Endothelial cell of umbilical vein (primary cell): ENCODE data around the gene HSPA9. TPM values are rescaled to one million over a fixed set of nuclear protein-coding genes. Genes with fewer than 3 reads are reported as not detected.

Experiments used
- BruUV-seq: library from RNA; stranded (reverse); fragments of 400-500 nt; replicated peaks from 2 replicates; lab custom pipeline; 2021; lab: Mats Ljungman, UMichigan
- CTCF ChIA-PET: fragments of 300-600, 350-600 bp; sonication (Branson Sonifier 250); formaldehyde crosslinking; loops from one replicate; lab custom pipeline; 2021; ENCODE audit warnings: antibody characterized with exemption, inconsistent platforms; lab: Charles Lee
- POLR2A ChIA-PET: fragments of 300-600, 350-600 bp; sonication (Branson Sonifier 250); formaldehyde crosslinking; loops from one replicate; lab custom pipeline; 2021; ENCODE audit warnings: antibody characterized with exemption, inconsistent platforms; lab: Charles Lee
- DNase-seq: peaks from one replicate; pipeline ENCODE4 v3.0.0-alpha.2; 2011; ENCODE audit warnings: low read depth, low spot score
- FAIRE-seq: peaks from 2 replicates; lab custom pipeline; 2011; peaks lifted over from hg19 to GRCh38; lab: Jason Lieb, UNC
- H2AFZ ChIP-seq: 2 replicates; pipeline ENCODE4 v1.6.0; 2012; ENCODE audit warnings: low read depth, low read length, control low read depth, inconsistent platforms
- H3K27ac ChIP-seq: 2 replicates; pipeline ENCODE4 v1.5.1; 2011; ENCODE audit warnings: low read depth, mild to moderate bottlenecking, control low read depth, low read length, moderate library complexity; ENCODE audit not compliant: insufficient read depth
- H3K27me3 ChIP-seq, 2 experiments: 2 replicates each; pipeline versions ENCODE4 v1.6.0 to v1.6.1; 2011; ENCODE audit warnings: low read length in 2 of 2, mixed read lengths in 1 of 2; ENCODE audit not compliant: control insufficient read depth in 2 of 2, insufficient read depth in 2 of 2
- H3K36me3 ChIP-seq, 2 experiments: 2 replicates in 1 of 2; 3 replicates in 1 of 2; pipeline ENCODE4 v1.5.1; 2011; ENCODE audit warnings: low read length in 2 of 2, mild to moderate bottlenecking in 1 of 2, moderate library complexity in 1 of 2; ENCODE audit not compliant: control insufficient read depth in 2 of 2, insufficient read depth in 2 of 2; ENCODE audit errors: extremely low read depth in 1 of 2
- H3K4me1 ChIP-seq: 3 replicates; pipeline ENCODE4 v1.5.1; 2011; ENCODE audit warnings: mild to moderate bottlenecking, low read length; ENCODE audit not compliant: control insufficient read depth, insufficient read depth; ENCODE audit errors: extremely low read depth
- H3K4me2 ChIP-seq: 2 replicates; pipeline ENCODE4 v1.6.1; 2011; ENCODE audit warnings: low read length, control low read depth, mixed read lengths; ENCODE audit not compliant: insufficient read depth
- H3K4me3 ChIP-seq, 3 experiments: fragments of 200-600 bp in 1 of 3; sonication (generic), shearing (Covaris generic) in 1 of 3; replicated peaks in 1 of 3; 2 replicates each; pipeline ENCODE4 v1.5.1; 2011 to 2016; ENCODE audit warnings: control low read depth in 3 of 3, low read length in 3 of 3, mild to moderate bottlenecking in 2 of 3, inconsistent platforms in 1 of 3, low read depth in 1 of 3, moderate library complexity in 1 of 3; ENCODE audit not compliant: insufficient read depth in 1 of 3
- H3K79me2 ChIP-seq: 2 replicates; pipeline ENCODE4 v1.6.0; 2012; ENCODE audit warnings: low read length, inconsistent platforms; ENCODE audit not compliant: control insufficient read depth, insufficient read depth
- H3K9ac ChIP-seq: replicated peaks from 2 replicates; pipeline ENCODE3; 2011; ENCODE audit warnings: low read length, control low read depth; ENCODE audit not compliant: insufficient read depth; ENCODE audit errors: extremely low read depth
- H3K9me1 ChIP-seq: replicated peaks from 3 replicates; pipeline ENCODE4 v1.6.0; 2011; ENCODE audit warnings: mild to moderate bottlenecking, low read length; ENCODE audit not compliant: control insufficient read depth, insufficient read depth; ENCODE audit errors: extremely low read depth
- H3K9me3 ChIP-seq: replicated peaks from 2 replicates; pipeline ENCODE4 v1.5.1; 2012; ENCODE audit warnings: low read length, inconsistent platforms; ENCODE audit not compliant: control insufficient read depth, insufficient read depth
- H4K20me1 ChIP-seq: replicated peaks from 2 replicates; pipeline ENCODE3; 2011; ENCODE audit warnings: mild to moderate bottlenecking, low read length; ENCODE audit not compliant: control insufficient read depth, insufficient read depth; ENCODE audit errors: extremely low read depth
- EZH2 ChIP-seq: IDR thresholded peaks from 2 replicates; pipeline ENCODE4 v1.6.1; 2012; ENCODE audit warnings: borderline replicate concordance, low read depth, mild to moderate bottlenecking, moderate library complexity, low read length, inconsistent platforms; ENCODE audit not compliant: severe bottlenecking
- FOS ChIP-seq: IDR thresholded peaks from 2 replicates; pipeline ENCODE4 v1.6.1; 2011; ENCODE audit warnings: mild to moderate bottlenecking, low read length, moderate library complexity, borderline replicate concordance; ENCODE audit not compliant: insufficient read depth
- GATA2 ChIP-seq: IDR thresholded peaks from 2 replicates; pipeline ENCODE4 v1.7.0; 2011; ENCODE audit warnings: low read depth, mild to moderate bottlenecking, moderate library complexity, mixed read lengths, low read length; ENCODE audit not compliant: insufficient read length, insufficient read depth
- JUN ChIP-seq: IDR thresholded peaks from 2 replicates; pipeline ENCODE4 v1.6.1; 2011; ENCODE audit warnings: borderline replicate concordance, low read depth; ENCODE audit not compliant: insufficient read length, insufficient read depth
- MAX ChIP-seq: IDR thresholded peaks from 2 replicates; pipeline ENCODE4 v1.6.1; 2011; ENCODE audit not compliant: insufficient read depth, insufficient read length
- MYC ChIP-seq: IDR thresholded peaks from one replicate; pipeline ENCODE4 v1.6.1; 2011; ENCODE audit warnings: mild to moderate bottlenecking, low read depth, low read length
- POLR2A ChIP-seq: IDR thresholded peaks from 2 replicates; pipeline ENCODE4 v1.6.1; 2012; ENCODE audit warnings: low read depth, mild to moderate bottlenecking, control low read depth, low read length
- POLR2AphosphoS5 ChIP-seq: IDR thresholded peaks from 2 replicates; pipeline ENCODE4 v1.6.1; 2012; ENCODE audit warnings: low read depth, mild to moderate bottlenecking, control low read depth, low read length, moderate library complexity; ENCODE audit not compliant: insufficient read depth
- dilution Hi-C: fragments of 300-500 bp; cut with MboI; formaldehyde crosslinking; loops from one replicate; pipeline ENCODE4 v1.15.0; 2019; ENCODE audit warnings: low sequenced_read_pairs; ENCODE audit not compliant: extremely low pct_ligation_motif_present
- intact Hi-C: fragments of 100-400 bp; cut with micrococcal nuclease; formaldehyde crosslinking; loops from one replicate; pipeline ENCODE4 v1.10.0; 2022
- polyA plus RNA-seq, 4 experiments: library from polyadenylated mRNA; depleted of rRNA in 3 of 4; stranded (reverse) in 3 of 4; unstranded in 1 of 4; fragments of >200 nt; gene quantifications; 2 replicates each; pipeline versions ENCODE4 v1.2.1 to v1.2.3, GENCODE V29; 2011 to 2012; ENCODE audit warnings: missing spikeins in 1 of 4
- total RNA-seq: library from RNA; stranded (reverse); gene quantifications from 2 replicates; pipeline ENCODE4 v1.2.3, GENCODE V29; 2021
- TF ChIP-seq, protein P1 (sequence below), 2 donors: IDR thresholded peaks; 1 replicate in 1 of 2; 2 replicates in 1 of 2; pipeline ENCODE4 v1.5.1; 2011; ENCODE audit warnings: low read length in 2 of 2, mild to moderate bottlenecking in 2 of 2, moderate library complexity in 2 of 2, control low read depth in 1 of 2, inconsistent platforms in 1 of 2, low read depth in 1 of 2; ENCODE audit not compliant: insufficient read depth in 1 of 2; ENCODE audit errors: extremely low read depth in 1 of 2

Gene HSPA9
- total and polyA plus RNA-seq, 2 donors (not counting 3 experiments of a cell fraction or from before 2014, with no cell fraction given): 99.6 to 192 TPM

DNA sequence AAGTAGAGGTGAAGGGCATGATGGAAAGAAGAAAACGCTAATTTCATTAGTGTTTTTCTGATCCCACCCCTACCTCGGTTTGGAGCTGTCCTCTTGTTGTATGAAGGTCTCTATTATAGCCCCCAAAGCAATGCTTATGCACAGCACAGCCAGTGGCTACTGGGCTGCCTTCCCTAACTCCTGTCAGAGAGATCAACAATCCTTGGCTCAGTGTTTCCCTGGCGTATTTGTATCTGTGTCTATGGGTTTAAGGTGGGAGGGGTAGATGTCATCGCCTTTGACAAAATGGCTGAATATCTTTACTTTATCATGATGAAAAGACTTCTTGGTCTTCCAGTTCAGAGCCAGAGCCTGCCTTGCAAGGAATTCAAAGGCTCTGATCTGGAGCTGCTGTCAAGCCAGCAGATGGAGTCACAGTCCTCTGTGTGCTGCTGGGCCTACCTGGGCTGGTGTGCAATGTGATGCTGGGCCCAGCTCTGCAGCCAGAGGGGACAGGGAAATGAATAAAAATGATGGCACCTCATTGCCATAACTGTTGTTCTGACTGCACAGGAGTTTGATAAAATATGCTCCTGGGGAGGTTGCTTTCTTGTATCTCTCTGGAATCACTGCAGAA is 20.1 kb upstream of the HSPA9 start:
- Histone ChIP-seq H3K36me3 (no peaks in the 10 kb centered on the region), H4K20me1 (no peaks in the 10 kb centered on the region), H3K4me1 (no peaks in the 10 kb centered on the region), H3K27ac (no peak overlapping the region), H3K9me3 (no peaks in the 10 kb centered on the region), H3K27me3 (peaks cover 9 to 11% of the 10 kb centered on the region in 2 experiments), H3K9me1 (no peaks in the 10 kb centered on the region), H2AFZ (no peak overlapping the region), H3K4me3 (no peak overlapping the region), H3K4me2 (no peak overlapping the region), H3K9ac (no peak overlapping the region), H3K79me2 (no peaks in the 10 kb centered on the region)
- DNase-seq (no peak), FAIRE-seq (no peak)
- intact Hi-C loops (no loop called here), dilution Hi-C loops (no loop called here)
- ChIA-PET POLR2A (no interaction called here), CTCF (interaction anchor here (1.1 to 3.9 kb wide), 6 partner anchors 8 to 125 kb away, joined by 3 to 19 read pairs (median 4); no protein-coding TSS in a partner anchor)
- TF ChIP-seq GATA2 (no peak), MAX (no peak), EZH2 (no peak), MYC (no peak), JUN (no peak), POLR2AphosphoS5 (no peak), POLR2A (no peak), FOS (no peak)
- TF ChIP-seq, protein P1, sequence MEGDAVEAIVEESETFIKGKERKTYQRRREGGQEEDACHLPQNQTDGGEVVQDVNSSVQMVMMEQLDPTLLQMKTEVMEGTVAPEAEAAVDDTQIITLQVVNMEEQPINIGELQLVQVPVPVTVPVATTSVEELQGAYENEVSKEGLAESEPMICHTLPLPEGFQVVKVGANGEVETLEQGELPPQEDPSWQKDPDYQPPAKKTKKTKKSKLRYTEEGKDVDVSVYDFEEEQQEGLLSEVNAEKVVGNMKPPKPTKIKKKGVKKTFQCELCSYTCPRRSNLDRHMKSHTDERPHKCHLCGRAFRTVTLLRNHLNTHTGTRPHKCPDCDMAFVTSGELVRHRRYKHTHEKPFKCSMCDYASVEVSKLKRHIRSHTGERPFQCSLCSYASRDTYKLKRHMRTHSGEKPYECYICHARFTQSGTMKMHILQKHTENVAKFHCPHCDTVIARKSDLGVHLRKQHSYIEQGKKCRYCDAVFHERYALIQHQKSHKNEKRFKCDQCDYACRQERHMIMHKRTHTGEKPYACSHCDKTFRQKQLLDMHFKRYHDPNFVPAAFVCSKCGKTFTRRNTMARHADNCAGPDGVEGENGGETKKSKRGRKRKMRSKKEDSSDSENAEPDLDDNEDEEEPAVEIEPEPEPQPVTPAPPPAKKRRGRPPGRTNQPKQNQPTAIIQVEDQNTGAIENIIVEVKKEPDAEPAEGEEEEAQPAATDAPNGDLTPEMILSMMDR (IDR thresholded peaks at IDR 0.05; ENCODE audit: extremely low read depth in 1 of 2, insufficient read depth in 1 of 2, low read depth in 1 of 2, low read length in 2 of 2): no peak
- BruUV-seq: no TSS peak
